Liver (tissue), 9 donors: ENCODE results near the gene CACNG6. TPM values are rescaled to one million over a fixed set of nuclear protein-coding genes. Genes with fewer than 3 reads are reported as not detected.

ENCODE experiments used
- DNase-seq: peaks from one replicate; pipeline ENCODE4 v3.0.0-alpha.2; 2017; ENCODE audit warnings: low spot score
- H3K27ac ChIP-seq, 2 donors: one replicate each; pipeline ENCODE4 v1.7.0; 2013; ENCODE audit warnings: inconsistent platforms in 2 of 2, low read length in 2 of 2, control low read depth in 1 of 2, low read depth in 1 of 2, mild to moderate bottlenecking in 1 of 2
- H3K27me3 ChIP-seq, 4 donors: one replicate each; pipeline versions ENCODE4 v1.6.1 to v1.7.0; 2013; ENCODE audit warnings: low read length in 3 of 4, inconsistent platforms in 1 of 4, mild to moderate bottlenecking in 1 of 4, moderate library complexity in 1 of 4; ENCODE audit not compliant: control insufficient read depth in 4 of 4, insufficient read depth in 4 of 4
- H3K36me3 ChIP-seq, 4 donors: one replicate each; pipeline versions ENCODE4 v1.6.1 to v1.7.0; 2013; ENCODE audit warnings: low read length in 3 of 4, mild to moderate bottlenecking in 3 of 4, low read depth in 1 of 4, moderate library complexity in 1 of 4; ENCODE audit not compliant: control insufficient read depth in 4 of 4, insufficient read depth in 3 of 4
- H3K4me1 ChIP-seq, 4 donors: one replicate each; pipeline versions ENCODE4 v1.6.1 to v1.7.0; 2013; ENCODE audit warnings: low read length in 3 of 4, mild to moderate bottlenecking in 3 of 4, moderate library complexity in 1 of 4; ENCODE audit not compliant: control insufficient read depth in 4 of 4, insufficient read depth in 4 of 4
- H3K4me3 ChIP-seq, 3 donors: one replicate each; pipeline versions ENCODE4 v1.6.1 to v1.7.0; 2013; ENCODE audit warnings: low read length in 3 of 3, control low read depth in 1 of 3, low read depth in 1 of 3, mild to moderate bottlenecking in 1 of 3
- H3K9ac ChIP-seq, 2 donors: one replicate each; pipeline ENCODE4 v1.7.0; 2013; ENCODE audit warnings: low read length in 2 of 2, mild to moderate bottlenecking in 2 of 2, moderate library complexity in 2 of 2, control low read depth in 1 of 2, low read depth in 1 of 2
- H3K9me3 ChIP-seq, 4 donors: one replicate each; pipeline versions ENCODE4 v1.6.1 to v1.7.0; 2013; ENCODE audit warnings: low read length in 3 of 4; ENCODE audit not compliant: control insufficient read depth in 4 of 4
- CTCF ChIP-seq: fragments of 150-350 bp; IDR thresholded peaks from 2 replicates; pipeline ENCODE4 v1.5.1; 2017; ENCODE audit warnings: improper control_type of control experiment, low read depth, low read length; ENCODE audit not compliant: missing input control
- EGR1 ChIP-seq, 2 donors: IDR thresholded peaks; 2 replicates each; pipeline ENCODE4 v1.6.1; 2016 to 2018; ENCODE audit warnings: antibody characterized with exemption in 2 of 2, low read depth in 2 of 2
- FOXA1 ChIP-seq: IDR thresholded peaks from 2 replicates; pipeline ENCODE4 v1.6.1; 2016; ENCODE audit warnings: antibody characterized with exemption
- GABPA ChIP-seq, 2 donors: IDR thresholded peaks in 1 of 2; conservative IDR thresholded peaks in 1 of 2; 2 replicates each; pipeline ENCODE4 v1.6.1; 2016; ENCODE audit warnings: antibody characterized with exemption in 2 of 2, mild to moderate bottlenecking in 1 of 2, moderate library complexity in 1 of 2
- HNF4A ChIP-seq, 2 donors: conservative IDR thresholded peaks; 2 replicates each; pipeline ENCODE4 v1.6.1; 2016; ENCODE audit warnings: antibody characterized with exemption in 2 of 2, mild to moderate bottlenecking in 2 of 2
- HNF4G ChIP-seq: IDR thresholded peaks from 2 replicates; pipeline ENCODE4 v1.6.1; 2016; ENCODE audit warnings: antibody characterized with exemption
- JUND ChIP-seq, 2 donors: IDR thresholded peaks; 2 replicates each; pipeline ENCODE4 v1.6.1; 2016; ENCODE audit warnings: antibody characterized with exemption in 2 of 2
- NR2F2 ChIP-seq: IDR thresholded peaks from 2 replicates; pipeline ENCODE4 v1.6.1; 2016; ENCODE audit warnings: antibody characterized with exemption
- RAD21 ChIP-seq, 2 donors: IDR thresholded peaks; 2 replicates each; pipeline ENCODE4 v1.6.1; 2016; ENCODE audit warnings: antibody characterized with exemption in 2 of 2, mild to moderate bottlenecking in 2 of 2
- REST ChIP-seq: IDR thresholded peaks from 2 replicates; pipeline ENCODE4 v1.6.1; 2016; ENCODE audit warnings: antibody characterized with exemption, mild to moderate bottlenecking
- RXRA ChIP-seq, 2 donors: IDR thresholded peaks; 2 replicates each; pipeline ENCODE4 v1.6.1; 2017 to 2018; ENCODE audit warnings: antibody characterized with exemption in 2 of 2, mild to moderate bottlenecking in 1 of 2
- SP1 ChIP-seq: IDR thresholded peaks from 2 replicates; pipeline ENCODE4 v1.6.1; 2018; ENCODE audit warnings: antibody characterized with exemption, mild to moderate bottlenecking
- TAF1 ChIP-seq: conservative IDR thresholded peaks from 2 replicates; pipeline ENCODE4 v1.6.1; 2016; ENCODE audit warnings: antibody characterized with exemption, mild to moderate bottlenecking
- YY1 ChIP-seq: IDR thresholded peaks from 2 replicates; pipeline ENCODE4 v1.6.1; 2016; ENCODE audit warnings: antibody characterized with exemption, mild to moderate bottlenecking
- ZBTB33 ChIP-seq: IDR thresholded peaks from 2 replicates; pipeline ENCODE4 v1.6.1; 2016; ENCODE audit warnings: antibody characterized with exemption
- WGBS: extraction: QIAGEN DNeasy Blood & Tissue Kit; methylation state at CpG from one replicate; pipeline ENCODE4 v1.1.7; 2013; 5-methylcytosine and 5-hydroxymethylcytosine counted together
- polyA plus RNA-seq, 2 donors: library from polyadenylated mRNA; stranded (reverse) in 1 of 2; unstranded in 1 of 2; fragments of 200-250 nt in 1 of 2; fragments of >200 nt in 1 of 2; fragmentation: Nextera tagmentation in 1 of 2; extraction: Ambion mirVana in 1 of 2; gene quantifications; one replicate each; pipeline versions ENCODE4 v1.2.1 to v1.2.3, GENCODE V29; 2013 to 2015
- total RNA-seq, 2 donors: library from RNA; depleted of rRNA; stranded (reverse); fragments of >200 nt; gene quantifications; one replicate each; pipeline ENCODE4 v1.2.3, GENCODE V29; 2014
- TF ChIP-seq, protein P1 (sequence below): IDR thresholded peaks from 2 replicates; pipeline ENCODE4 v1.6.1; 2016; ENCODE audit warnings: antibody characterized with exemption
- TF ChIP-seq, protein P2 (sequence below): IDR thresholded peaks from 2 replicates; pipeline ENCODE4 v1.6.1; 2016; ENCODE audit warnings: antibody characterized with exemption
- donor health status: healthy.
- donor health status: healthy.
- donor health status: healthy.
- donor health status: healthy.
- donor health status: healthy.

Gene CACNG6
- total and polyA plus RNA-seq, 4 donors: not detected

GRCh38 chr19:53944416-53944815 is 47.0 kb upstream of the CACNG6 start:
- TF ChIP-seq HNF4G (no peak), NR2F2 (no peak), JUND (IDR thresholded peaks at IDR 0.05) (no peak), ZBTB33 (no peak), TAF1 (no peak), REST (no peak), HNF4A (conservative IDR thresholded peaks at IDR 0.05) (no peak), RXRA (IDR thresholded peaks at IDR 0.05) (no peak), FOXA1 (no peak), SP1 (no peak), YY1 (no peak), RAD21 (IDR thresholded peaks at IDR 0.05) (no peak), EGR1 (IDR thresholded peaks at IDR 0.05; ENCODE audit: low read depth in 2 of 2) (no peak), GABPA (IDR thresholded peaks at IDR 0.05 in 1 of 2, conservative IDR thresholded peaks at IDR 0.05 in 1 of 2) (no peak), CTCF (no peak)
- TF ChIP-seq, protein P1, sequence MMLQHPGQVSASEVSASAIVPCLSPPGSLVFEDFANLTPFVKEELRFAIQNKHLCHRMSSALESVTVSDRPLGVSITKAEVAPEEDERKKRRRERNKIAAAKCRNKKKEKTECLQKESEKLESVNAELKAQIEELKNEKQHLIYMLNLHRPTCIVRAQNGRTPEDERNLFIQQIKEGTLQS: no peak
- TF ChIP-seq, protein P2, sequence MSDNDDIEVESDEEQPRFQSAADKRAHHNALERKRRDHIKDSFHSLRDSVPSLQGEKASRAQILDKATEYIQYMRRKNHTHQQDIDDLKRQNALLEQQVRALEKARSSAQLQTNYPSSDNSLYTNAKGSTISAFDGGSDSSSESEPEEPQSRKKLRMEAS: no peak
- Histone ChIP-seq H3K36me3 (no peaks in the 10 kb centered on the region), H3K9ac (no peak overlapping the region), H3K27ac (no peak overlapping the region), H3K27me3 (peaks cover 2 to 15% (median 4%) of the 10 kb centered on the region in 4 donors), H3K4me3 (no peak overlapping the region), H3K4me1 (no peaks in the 10 kb centered on the region), H3K9me3 (peaks cover 0 to 3% (median under 1%) of the 10 kb centered on the region in 4 donors)
- DNase-seq: no peak
- WGBS: 72% methylated on average over 4 of the region's 4 CpGs
